ENCODE results near the gene PNPO. TPM values are rescaled to one million over a fixed set of nuclear protein-coding genes. Genes with fewer than 3 reads are reported as not detected.

Gene PNPO
- 10 to 100 TPM; 32.5 to 32.8 TPM for total RNA-seq

DNA sequence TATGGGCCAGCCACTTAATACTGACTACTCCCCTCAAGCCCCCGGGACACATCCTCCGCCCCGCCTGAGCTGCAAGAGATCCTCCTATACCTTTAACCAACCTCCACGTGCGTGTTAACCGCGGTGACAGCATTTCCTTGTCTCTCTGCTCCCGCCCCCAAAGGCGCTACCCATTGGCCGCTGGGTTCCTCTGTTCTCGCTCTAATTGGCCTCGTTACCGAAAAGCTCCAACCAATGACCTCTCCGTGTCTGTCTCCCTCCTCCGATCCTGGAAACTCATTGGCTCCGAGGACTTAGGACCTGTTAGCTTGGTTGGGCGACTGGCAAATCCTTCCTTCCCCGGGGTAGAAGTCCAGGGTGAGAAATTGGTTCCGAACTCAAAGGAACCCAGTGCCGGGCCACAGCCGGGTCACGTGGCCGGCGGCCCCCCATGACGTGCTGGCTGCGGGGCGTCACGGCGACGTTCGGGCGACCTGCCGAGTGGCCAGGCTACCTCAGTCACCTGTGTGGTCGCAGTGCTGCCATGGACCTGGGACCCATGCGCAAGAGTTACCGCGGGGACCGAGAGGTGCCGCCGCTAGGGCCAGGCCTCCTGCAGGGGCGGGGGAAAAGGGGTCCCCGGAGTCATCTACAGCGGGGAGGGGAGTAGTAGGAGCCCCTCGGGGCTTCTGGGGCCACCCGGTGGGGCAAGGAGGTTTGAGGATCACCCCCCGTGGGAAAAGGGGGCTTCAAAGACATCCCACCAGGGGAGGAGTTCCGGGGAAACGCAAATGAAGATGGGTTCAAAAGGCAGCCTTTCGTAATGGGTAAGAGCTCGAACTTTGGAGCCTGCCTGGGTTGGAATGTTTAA is at the start of gene PNPO:
Gene PNPO, plus strand, starts transcription at position 326 of the 850 bp plus-strand sequence. Its CDS starts 105 bp downstream, at position 431.
- Mint-ChIP-seq H3K4me1 (peaks cover 37% of the 10 kb centered on the region), H3K36me3 (peaks cover 13% of the 10 kb centered on the region), H3K27me3 (no peaks in the 10 kb centered on the region), H3K4me3 (peak within 1 kb of the TSS; percentile 97), H3K27ac (peak within 1 kb of the TSS; percentile 78), H3K9me3 (peaks cover 2% of the 10 kb centered on the region)
- ATAC-seq (ENCODE audit: low read depth) (peak; percentile 98), DNase-seq (peak; percentile 87)
- POLR2A ChIA-PET: interaction anchor here (0.5 to 3.9 kb wide), 16 partner anchors 9 to 1736 kb away, joined by 3 to 24 read pairs (median 4); partner anchors contain the start of genes CDK5RAP3, LRRC46, MRPL10 and SP2

GRCh38 chr17:47894498-47895346 is 46.6 kb upstream of the PNPO start:
- H3K27me3 Mint-ChIP-seq: no peaks in the 10 kb centered on the region
- no peaks in the 10 kb centered on the region for H3K9me3 Mint-ChIP-seq
- H3K27ac Mint-ChIP-seq: peak overlapping the region; percentile 100
- POLR2A ChIA-PET: interaction anchor here (0.9 to 2.8 kb wide), 22 partner anchors 9 to 246 kb away, joined by 3 to 32 read pairs (median 7); partner anchors contain the start of genes CDK5RAP3, LRRC46, MRPL10 and NFE2L1
- H3K4me1 Mint-ChIP-seq: peaks cover 34% of the 10 kb centered on the region
- H3K4me3 Mint-ChIP-seq: peak overlapping the region; percentile 100
- H3K36me3 Mint-ChIP-seq: peaks cover 7% of the 10 kb centered on the region
- ATAC-seq (ENCODE audit: low read depth): no peak
- no peak for DNase-seq

DNA sequence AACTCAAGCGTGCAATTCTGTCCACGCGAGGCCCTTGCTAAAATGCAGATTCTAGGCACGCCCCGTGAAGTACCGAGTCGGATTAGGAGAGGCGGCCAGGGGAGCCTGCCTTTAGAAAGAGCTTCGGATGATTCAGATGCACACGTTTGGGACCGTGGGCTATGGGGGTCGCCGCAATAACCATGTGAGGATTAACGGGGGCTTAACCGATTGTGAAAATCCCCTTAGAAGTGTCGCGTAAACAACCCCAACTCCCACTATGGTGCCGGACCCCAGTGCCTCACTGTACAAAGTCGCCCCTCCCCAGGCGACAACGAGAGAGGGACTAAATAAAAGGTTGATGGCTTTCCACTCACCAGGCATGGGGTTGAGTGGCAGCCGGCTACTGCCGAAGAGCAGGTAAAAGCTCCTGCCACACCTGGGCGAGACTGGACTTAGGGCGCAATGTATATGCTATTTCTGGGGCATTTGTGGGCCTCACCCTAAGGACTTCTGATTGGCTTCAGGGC is 46.0 kb upstream of the PNPO start:
- Mint-ChIP-seq H3K27ac (peak overlapping the region; percentile 100), H3K36me3 (peaks cover 7% of the 10 kb centered on the region), H3K4me1 (peaks cover 34% of the 10 kb centered on the region), H3K27me3 (no peaks in the 10 kb centered on the region), H3K9me3 (no peaks in the 10 kb centered on the region), H3K4me3 (peak overlapping the region; percentile 100)
- DNase-seq: no peak
- POLR2A ChIA-PET: interaction anchor here (0.5 to 2.8 kb wide), 28 partner anchors 9 to 767 kb away, joined by 3 to 32 read pairs (median 7); partner anchors contain the start of genes CDK5RAP3, LRRC46, MRPL10 and NFE2L1
- no peak for ATAC-seq (ENCODE audit: low read depth)

DNA sequence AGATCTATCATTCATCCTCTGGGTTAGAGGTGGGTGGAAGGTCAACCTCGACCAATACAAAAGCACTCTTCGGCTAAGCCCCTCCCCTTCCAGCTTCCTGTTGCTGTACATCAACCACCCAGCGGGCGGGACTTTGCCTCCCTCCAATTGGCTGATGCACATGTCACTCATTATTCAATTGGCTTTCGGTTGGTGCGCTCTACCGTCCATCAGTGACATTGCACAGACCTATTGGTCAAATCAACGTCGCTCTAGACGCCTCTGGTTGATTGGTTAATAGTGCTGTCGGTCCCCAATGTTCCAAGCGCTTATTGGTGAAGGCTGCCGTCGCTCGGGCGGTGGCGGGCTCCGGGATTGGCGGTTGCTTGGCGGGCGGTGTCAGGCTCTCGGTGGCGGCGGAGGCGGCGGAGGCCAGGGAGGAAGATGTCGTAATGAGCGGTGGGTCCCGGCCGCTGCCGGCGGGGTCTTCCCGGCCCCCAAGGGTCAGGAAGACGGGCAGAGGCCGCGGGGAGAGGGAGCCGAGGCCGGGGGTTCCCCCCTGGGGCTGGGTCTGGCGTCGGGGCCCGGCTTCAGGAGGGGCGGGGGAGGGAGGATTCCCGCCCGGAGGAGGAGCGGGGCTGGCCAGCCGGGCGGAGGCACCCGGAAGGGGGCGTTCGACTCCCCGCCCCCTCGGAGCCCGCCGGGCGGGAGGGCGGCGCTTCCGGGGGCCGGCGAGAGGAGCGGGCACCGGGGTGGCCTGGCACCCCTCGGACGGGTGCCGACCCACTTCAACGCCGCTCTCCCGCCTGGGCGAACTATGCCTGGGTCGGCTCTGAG is 45.3 kb upstream of the PNPO start, which contains the start of gene SP2:
Gene SP2, plus strand, starts transcription at position 381 of the 816 bp plus-strand sequence. Its CDS starts 51 bp downstream, at position 432.
- Mint-ChIP-seq H3K9me3 (no peaks in the 10 kb centered on the region), H3K4me1 (peaks cover 33% of the 10 kb centered on the region), H3K27ac (peak within 1 kb of the TSS; percentile 100), H3K4me3 (peak within 1 kb of the TSS; percentile 100), H3K27me3 (no peaks in the 10 kb centered on the region), H3K36me3 (peaks cover 7% of the 10 kb centered on the region)
- POLR2A ChIA-PET: interaction anchor here (0.5 to 2.8 kb wide), 31 partner anchors 9 to 768 kb away, joined by 3 to 32 read pairs (median 6); partner anchors contain the start of genes CDK5RAP3, LRRC46, MRPL10 and NFE2L1
- DNase-seq: peak; percentile 98
- ATAC-seq (ENCODE audit: low read depth): peak; percentile 93

- H3K4me1 Mint-ChIP-seq: peaks cover 27% of the 10 kb centered on the region
- H3K9me3 Mint-ChIP-seq: no peaks in the 10 kb centered on the region
- H3K27me3 Mint-ChIP-seq: no peaks in the 10 kb centered on the region
- POLR2A ChIA-PET: interaction anchor here (0.5 to 2.8 kb wide), 7 partner anchors 48 to 121 kb away, joined by 3 to 31 read pairs (median 5); partner anchors contain the start of genes CDK5RAP3, LRRC46, MRPL10 and SCRN2
- peak overlapping the region; percentile 91 for H3K27ac Mint-ChIP-seq
- ATAC-seq (ENCODE audit: low read depth): no peak
- peak overlapping the region; percentile 100 for H3K4me3 Mint-ChIP-seq
- no peak for DNase-seq
- peaks cover 4% of the 10 kb centered on the region for H3K36me3 Mint-ChIP-seq
Measured at GRCh38 chr17:47896672-47897490, 44.5 kb upstream of the PNPO start.

- Mint-ChIP-seq H3K36me3 (peaks cover 4% of the 10 kb centered on the region), H3K4me3 (peak overlapping the region; percentile 100), H3K27ac (peak overlapping the region; percentile 91), H3K27me3 (no peaks in the 10 kb centered on the region), H3K4me1 (peaks cover 30% of the 10 kb centered on the region), H3K9me3 (no peaks in the 10 kb centered on the region)
- POLR2A ChIA-PET: interaction anchor here (1.1 kb wide), 1 partner anchor 48 kb away, joined by 3 read pairs; no protein-coding TSS in a partner anchor
- DNase-seq: no peak
- no peak for ATAC-seq (ENCODE audit: low read depth)
Measured at GRCh38 chr17:47897561-47897960, 43.8 kb upstream of the PNPO start.

GRCh38 chr17:47898241-47898640 is 43.1 kb upstream of the PNPO start:
- no peaks in the 10 kb centered on the region for H3K9me3 Mint-ChIP-seq
- H3K4me3 Mint-ChIP-seq: no peak overlapping the region
- H3K4me1 Mint-ChIP-seq: peaks cover 30% of the 10 kb centered on the region
- DNase-seq (no peak), ATAC-seq (ENCODE audit: low read depth) (no peak)
- H3K27ac Mint-ChIP-seq: no peak overlapping the region
- peaks cover 7% of the 10 kb centered on the region for H3K36me3 Mint-ChIP-seq
- H3K27me3 Mint-ChIP-seq: no peaks in the 10 kb centered on the region
- POLR2A ChIA-PET: no interaction called here

- peaks cover 9% of the 10 kb centered on the region for H3K36me3 Mint-ChIP-seq
- DNase-seq (no peak), ATAC-seq (ENCODE audit: low read depth) (no peak)
- no peak overlapping the region for H3K4me3 Mint-ChIP-seq
- H3K9me3 Mint-ChIP-seq: no peaks in the 10 kb centered on the region
- no peak overlapping the region for H3K27ac Mint-ChIP-seq
- POLR2A ChIA-PET: no interaction called here
- peaks cover 19% of the 10 kb centered on the region for H3K4me1 Mint-ChIP-seq
- H3K27me3 Mint-ChIP-seq: no peaks in the 10 kb centered on the region
Measured at GRCh38 chr17:47899643-47900042, 41.7 kb upstream of the PNPO start.

GRCh38 chr17:47901423-47901822 is 39.9 kb upstream of the PNPO start:
- H3K4me3 Mint-ChIP-seq: no peak overlapping the region
- POLR2A ChIA-PET: no interaction called here
- ATAC-seq (ENCODE audit: low read depth) (no peak), DNase-seq (no peak)
- no peaks in the 10 kb centered on the region for H3K9me3 Mint-ChIP-seq
- H3K4me1 Mint-ChIP-seq: peaks cover 16% of the 10 kb centered on the region
- no peak overlapping the region for H3K27ac Mint-ChIP-seq
- H3K36me3 Mint-ChIP-seq: peaks cover 9% of the 10 kb centered on the region
- H3K27me3 Mint-ChIP-seq: no peaks in the 10 kb centered on the region

DNA sequence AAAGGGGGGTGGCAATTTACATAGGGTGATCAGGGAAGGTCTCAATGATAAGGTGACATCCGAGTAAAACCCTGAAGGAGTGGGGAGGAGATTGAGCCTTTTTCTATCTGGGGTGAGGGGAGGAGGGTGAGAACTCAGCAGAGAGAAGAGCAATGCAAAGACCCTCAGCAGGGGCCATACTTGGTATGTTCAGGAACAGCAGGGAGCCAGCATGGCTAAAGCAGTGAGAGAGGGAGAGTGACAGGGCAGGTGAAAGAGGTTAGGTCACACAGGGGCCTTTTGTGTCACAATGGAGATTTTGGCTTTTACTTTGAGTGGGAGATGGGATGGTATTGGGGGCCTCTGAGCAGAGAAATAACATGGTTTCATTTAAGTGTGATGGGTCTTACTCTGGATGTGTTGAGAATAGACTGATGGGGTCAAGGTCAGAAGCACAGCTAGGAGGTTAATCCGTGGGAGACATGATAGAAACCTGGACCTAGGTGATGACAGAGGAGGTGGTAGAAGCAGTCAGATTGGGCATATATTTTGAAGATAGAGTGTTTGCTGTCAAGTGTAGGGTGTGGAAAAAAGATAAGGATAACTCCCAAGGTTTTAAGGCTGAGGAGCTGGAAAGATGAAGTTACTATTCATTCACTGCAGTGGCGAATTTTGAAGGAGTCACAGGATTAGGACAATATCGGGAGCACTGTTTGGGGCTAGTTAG is 39.2 kb upstream of the PNPO start:
- ATAC-seq (ENCODE audit: low read depth): no peak

GRCh38 chr17:47905221-47905733 is 36.1 kb upstream of the PNPO start:
- no peak for DNase-seq
- ATAC-seq (ENCODE audit: low read depth): no peak
- Mint-ChIP-seq H3K27ac (no peak overlapping the region), H3K36me3 (peaks cover 15% of the 10 kb centered on the region), H3K4me1 (peaks cover 21% of the 10 kb centered on the region), H3K9me3 (no peaks in the 10 kb centered on the region), H3K27me3 (no peaks in the 10 kb centered on the region), H3K4me3 (no peak overlapping the region)
- POLR2A ChIA-PET: interaction anchor here (1.1 to 1.4 kb wide), 4 partner anchors 10 to 82 kb away, joined by 3 to 5 read pairs (median 4); partner anchors contain the start of genes PNPO and SP6

More for the DNA sequence above, 39.2 kb upstream of the PNPO start:
- no peaks in the 10 kb centered on the region for H3K27me3 Mint-ChIP-seq
- no peaks in the 10 kb centered on the region for H3K9me3 Mint-ChIP-seq
- peaks cover 20% of the 10 kb centered on the region for H3K4me1 Mint-ChIP-seq
- H3K36me3 Mint-ChIP-seq: peaks cover 8% of the 10 kb centered on the region
- POLR2A ChIA-PET: no interaction called here
- no peak overlapping the region for H3K4me3 Mint-ChIP-seq
- H3K27ac Mint-ChIP-seq: no peak overlapping the region
- no peak for DNase-seq
